Measurements from ENCODE around the gene NR1D1.

- no peak for TF ChIP-seq CTCF (IDR thresholded peaks at IDR 0.05)
- TF ChIP-seq EP300 (IDR thresholded peaks at IDR 0.05): no peak
- no peak for TF ChIP-seq POLR2A (IDR thresholded peaks at IDR 0.05)
Observed at GRCh38 chr17:40130352-40131042, 30.1 kb upstream of the NR1D1 start.

Measured in suprapubic skin (tissue), 3 donors.